GM23248 (cell line): ENCODE results near the gene FAM53A.

ENCODE experiments used
- EZH2 ChIP-seq: fragments of 200-600 bp; sonication (generic); IDR thresholded peaks from 2 replicates; pipeline ENCODE4 v1.6.1; 2018; ENCODE audit warnings: antibody characterized with exemption, mild to moderate bottlenecking; ENCODE audit not compliant: insufficient read depth, poor library complexity, severe bottlenecking
- EZH2phosphoT487 ChIP-seq: fragments of 200-600 bp; sonication (generic); IDR thresholded peaks from 2 replicates; pipeline ENCODE4 v1.6.1; 2018; ENCODE audit warnings: antibody characterized with exemption, moderate library complexity, mild to moderate bottlenecking, low read depth; ENCODE audit not compliant: insufficient read depth

DNA sequence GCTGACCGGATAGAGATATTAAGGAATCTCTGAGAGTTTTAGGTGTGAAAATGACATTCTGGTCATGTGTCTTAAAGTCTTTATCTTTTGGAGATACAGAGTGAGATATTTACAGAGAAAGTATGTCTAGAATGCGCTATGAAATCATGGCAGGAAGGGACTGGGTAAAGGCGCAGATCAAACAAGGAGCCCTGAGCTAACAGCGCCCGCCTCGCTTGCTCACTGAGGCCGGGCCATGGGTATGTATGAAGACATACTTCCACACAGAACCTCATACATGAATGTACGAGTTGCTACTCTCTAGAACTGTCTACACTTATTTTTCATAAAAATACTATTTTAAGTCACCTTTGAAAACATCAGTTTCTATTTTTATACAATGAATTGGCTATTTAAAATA lies 20.0 kb downstream of the FAM53A start:
- TF ChIP-seq EZH2 (no peak), EZH2phosphoT487 (no peak)
